CD1c-positive myeloid dendritic cell (primary cell): Measurements from ENCODE around the gene UNC79.

ENCODE experiments used
- DNase-seq: peaks from one replicate; pipeline ENCODE4 v3.0.0-alpha.2; 2016; ENCODE audit errors: extremely low spot score

The UNC79 gene

GRCh38 chr14:93708311-93708734 is 277.6 kb downstream of the UNC79 start:
- no peak for DNase-seq

GRCh38 chr14:93708800-93709199 is 278.1 kb downstream of the UNC79 start:
- DNase-seq: no peak

DNA sequence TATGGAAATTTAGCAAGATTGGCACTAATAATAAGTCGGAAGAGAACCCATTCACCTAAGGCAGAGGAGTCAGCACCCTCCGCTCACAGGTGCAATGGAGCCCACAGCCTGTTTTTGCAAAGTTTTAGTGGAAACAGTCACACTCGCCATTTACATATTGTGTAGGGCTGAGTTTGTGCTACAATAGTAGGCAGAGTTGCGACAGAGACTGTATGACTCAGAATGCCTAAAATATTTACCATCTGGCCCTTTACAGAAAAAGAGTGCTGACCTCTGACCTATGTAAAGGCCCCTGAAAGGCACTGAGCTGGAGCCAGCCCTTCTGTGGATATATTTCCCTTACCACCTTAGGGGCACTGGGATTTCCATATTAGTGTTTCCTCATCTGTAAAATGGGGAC is 278.5 kb downstream of the UNC79 start:
- DNase-seq: no peak

DNA sequence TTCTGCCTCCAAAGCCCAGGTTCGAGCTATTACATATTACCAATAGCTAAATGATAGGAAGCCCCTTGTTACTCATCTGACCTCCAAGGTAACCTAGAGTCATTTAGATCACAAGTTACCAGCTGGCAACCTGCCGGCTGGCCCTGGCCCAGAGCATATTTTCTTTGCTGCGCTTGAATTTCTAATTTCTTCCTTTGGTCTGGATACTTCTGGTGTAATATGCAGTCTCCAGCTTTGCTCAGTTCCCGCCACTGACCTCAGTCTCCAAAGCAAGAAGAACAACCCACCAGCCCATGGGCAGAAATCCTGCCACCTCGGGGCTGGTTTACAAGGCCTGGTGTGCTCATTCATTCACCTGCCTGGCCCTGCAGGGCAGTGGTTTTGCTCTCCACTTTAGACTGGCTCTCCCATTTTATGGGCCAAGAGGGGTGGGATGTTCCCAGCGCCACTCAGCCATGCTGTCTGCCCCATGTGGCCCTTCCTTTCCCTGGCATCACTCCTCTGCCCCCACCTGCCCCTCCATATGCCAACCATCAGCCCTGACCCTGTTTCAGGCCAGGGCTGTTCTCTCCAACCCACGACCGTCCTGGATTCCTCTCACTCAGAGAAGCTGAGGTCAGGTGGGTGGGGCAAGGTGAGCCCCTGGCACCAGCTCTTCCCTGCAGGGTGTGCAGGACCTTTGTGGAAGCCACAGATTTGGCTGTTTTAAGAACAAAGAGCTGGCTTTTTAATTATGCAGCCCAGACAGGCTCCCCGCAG is 281.5 kb downstream of the UNC79 start:
- no peak for DNase-seq

DNA sequence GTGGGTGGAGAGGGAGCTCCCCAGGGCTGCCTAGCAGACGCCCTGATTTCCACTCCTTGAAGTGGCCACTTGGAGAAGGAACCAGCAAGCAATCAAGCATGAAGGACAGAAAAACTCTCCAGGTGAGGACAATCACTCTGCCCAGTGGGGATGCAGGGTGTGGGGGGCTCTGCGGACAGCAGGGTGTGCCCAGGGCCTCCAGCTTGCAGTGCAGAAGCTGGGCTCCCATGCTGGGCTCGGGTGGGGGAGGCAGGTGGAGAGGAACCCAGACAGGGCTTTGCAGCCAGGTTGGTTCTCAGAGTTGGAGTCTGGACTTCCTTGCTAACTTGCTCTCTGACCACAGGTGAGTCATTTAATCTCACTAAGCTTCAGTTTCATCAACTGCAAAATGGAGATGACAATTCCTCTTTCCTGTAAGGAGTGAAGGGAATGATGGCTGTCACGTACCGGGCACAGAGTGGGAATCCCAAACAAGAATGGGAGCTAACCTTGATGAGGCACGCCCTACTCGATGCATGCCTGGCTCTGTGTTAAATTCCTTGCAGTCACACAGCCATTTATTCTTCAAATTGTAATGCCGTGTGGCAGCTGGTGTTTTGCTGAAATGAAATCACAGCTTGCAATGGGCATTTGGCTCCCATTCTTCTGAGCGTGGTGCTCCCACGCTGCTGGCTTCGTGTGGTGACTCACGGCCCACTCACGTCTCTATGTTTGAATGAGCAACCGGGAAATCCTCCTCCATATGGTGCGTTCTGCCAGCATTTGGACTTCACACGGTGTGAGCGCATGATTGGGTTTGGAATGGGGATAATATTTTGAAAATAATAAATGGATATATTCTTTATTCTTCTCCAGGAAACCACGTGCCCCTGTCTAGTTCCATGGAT is 282.3 kb downstream of the UNC79 start:
- no peak for DNase-seq

GRCh38 chr14:93713726-93714405 is 283.1 kb downstream of the UNC79 start:
- DNase-seq: no peak

- no peak for DNase-seq
These were observed 283.9 kb downstream of the UNC79 start for GRCh38 chr14:93714605-93715004.

GRCh38 chr14:93715279-93715927 is 284.7 kb downstream of the UNC79 start:
- DNase-seq: no peak

- DNase-seq: no peak
These were observed 285.4 kb downstream of the UNC79 start for GRCh38 chr14:93716002-93716745.

DNA sequence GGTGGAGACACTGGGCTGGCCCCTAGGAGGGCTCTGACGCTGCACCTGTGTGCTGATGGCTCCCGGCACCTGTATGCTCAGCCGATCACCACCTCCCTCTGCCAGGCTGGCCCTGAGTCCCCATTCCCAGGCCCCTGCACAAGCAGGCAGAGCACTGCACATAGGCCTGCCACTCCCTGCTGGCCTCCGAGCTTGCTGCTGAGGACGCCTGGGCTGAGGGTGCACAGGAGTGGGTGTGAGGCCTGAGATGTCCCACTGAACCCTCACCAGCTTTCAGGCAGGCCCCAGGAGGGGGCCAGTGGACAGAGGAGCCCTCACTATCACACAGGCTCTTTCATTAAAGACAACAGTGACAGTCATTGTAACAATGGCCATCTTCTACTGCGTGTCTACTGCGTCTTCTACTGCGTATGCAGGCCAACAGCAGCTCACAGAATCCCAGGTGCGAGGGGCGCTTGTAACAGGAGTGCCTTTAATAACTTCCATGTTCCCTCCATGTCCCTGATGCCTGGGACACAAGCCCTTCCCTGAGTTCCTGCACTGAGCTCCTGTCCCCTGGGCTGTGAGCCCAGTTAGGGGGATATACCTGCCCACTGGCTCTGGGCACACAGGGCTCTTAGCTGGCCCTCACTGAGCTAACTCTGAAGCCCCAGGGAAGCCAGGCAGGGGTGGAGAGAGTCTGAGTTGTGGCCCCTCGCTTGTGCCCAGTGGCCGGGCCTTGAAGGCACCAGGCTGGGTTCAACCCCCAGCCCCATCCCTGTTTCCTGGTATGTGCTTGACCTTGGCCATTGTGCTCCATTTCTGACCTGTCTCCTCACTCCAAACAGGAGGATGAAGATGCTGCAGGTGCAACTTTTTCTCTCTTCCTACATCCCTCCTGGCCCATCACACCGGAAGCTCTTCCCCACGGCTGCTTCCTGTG is 286.3 kb downstream of the UNC79 start:
- no peak for DNase-seq

- no peak for DNase-seq
These were observed 287.1 kb downstream of the UNC79 start for GRCh38 chr14:93717668-93718320.

DNA sequence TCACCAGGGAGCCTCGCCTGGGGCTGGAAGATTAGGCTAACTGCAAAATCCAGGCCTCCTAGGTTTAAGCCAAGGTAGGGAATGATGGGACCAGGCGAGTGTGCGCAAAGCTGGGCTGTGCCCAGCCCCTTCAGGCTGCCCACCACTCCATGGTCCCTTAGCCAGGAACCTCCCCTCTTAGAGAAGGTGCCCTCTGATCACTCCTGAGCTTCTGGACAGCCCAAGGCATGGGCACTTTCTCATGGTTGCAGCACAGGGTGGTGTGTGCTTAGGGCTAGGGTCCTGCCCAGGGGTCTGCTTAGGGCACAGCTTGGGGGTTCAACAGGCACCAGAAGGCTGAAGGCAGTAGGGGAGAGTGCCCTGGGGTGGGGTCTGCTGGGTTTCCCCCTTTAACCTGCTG is 288.5 kb downstream of the UNC79 start:
- no peak for DNase-seq

GRCh38 chr14:93720076-93720815 is 289.5 kb downstream of the UNC79 start:
- DNase-seq: no peak

DNA sequence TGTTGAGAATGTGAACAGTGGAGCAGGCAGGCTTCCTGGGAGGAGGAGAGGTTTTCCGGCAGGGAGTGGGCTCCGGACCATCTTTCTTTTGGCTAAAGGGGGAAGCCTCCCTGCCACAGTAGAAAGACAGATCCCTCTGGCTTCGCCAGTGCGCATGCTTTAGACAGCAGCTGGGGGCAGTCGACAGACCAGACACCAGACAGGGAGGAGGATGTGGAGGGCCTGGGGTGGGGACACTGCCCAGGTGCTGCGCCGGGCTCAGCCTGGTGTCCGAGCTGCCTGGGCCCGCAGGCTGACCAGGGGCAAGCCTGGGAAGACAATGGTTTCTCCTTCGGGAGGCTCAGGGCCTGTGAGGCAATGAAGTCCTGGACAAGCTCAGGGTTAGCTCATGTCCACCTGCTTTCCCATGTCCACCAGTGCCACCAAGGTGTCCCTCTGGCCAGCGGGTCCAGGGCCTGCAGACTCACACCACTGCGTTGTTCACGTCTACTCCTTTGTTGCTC is 290.3 kb downstream of the UNC79 start:
- DNase-seq: no peak

GRCh38 chr14:93723001-93723400 is 292.3 kb downstream of the UNC79 start:
- DNase-seq: no peak

GRCh38 chr14:93725002-93725582 is 294.4 kb downstream of the UNC79 start:
- DNase-seq: no peak

DNA sequence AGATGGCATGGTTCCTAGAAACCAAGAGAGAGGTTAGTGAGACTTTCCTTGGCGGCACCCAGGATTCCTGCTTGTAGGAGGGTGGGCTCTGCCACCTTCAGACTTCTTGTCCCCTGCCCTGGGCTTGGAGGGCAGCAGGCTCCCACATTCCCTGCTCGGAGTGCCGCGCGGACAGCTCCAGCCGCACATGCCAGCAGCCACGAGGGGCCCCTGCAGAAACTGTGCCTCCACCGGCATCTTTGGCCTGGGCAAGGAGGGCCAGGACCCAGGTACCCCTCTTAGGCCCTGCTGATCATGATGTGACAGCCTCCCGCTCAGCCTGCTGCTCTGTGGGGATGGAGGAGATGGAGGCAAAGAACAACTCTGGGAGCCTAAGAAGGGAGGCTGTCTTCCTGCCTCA is 295.3 kb downstream of the UNC79 start:
- no peak for DNase-seq

- no peak for DNase-seq
These were observed 296.5 kb downstream of the UNC79 start for GRCh38 chr14:93727039-93727740.
